H9 (cell line): ENCODE measurements around the gene SRPK2. TPM values are rescaled to one million over a fixed set of nuclear protein-coding genes. Genes with fewer than 3 reads are reported as not detected.
"Not testable (repeated sequence)": the region's sequence is repeated elsewhere in the genome, so short reads cannot be mapped to it uniquely, and the experiment has no call there.

Source experiments
- DNase-seq: peaks from one replicate; pipeline ENCODE4 v3.0.0-alpha.2; 2017
- H2AFZ ChIP-seq: one replicate; pipeline ENCODE4 v1.6.1; 2013; ENCODE audit warnings: mild to moderate bottlenecking, low read length, control low read depth, moderate library complexity
- H2AK5ac ChIP-seq: 2 replicates; pipeline ENCODE4 v1.6.1; 2013; ENCODE audit warnings: low read length, control low read depth, mixed read lengths; ENCODE audit not compliant: insufficient read length
- H2BK120ac ChIP-seq: one replicate; pipeline ENCODE4 v1.6.1; 2013; ENCODE audit warnings: low read depth, mild to moderate bottlenecking, low read length, control low read depth, inconsistent platforms; ENCODE audit not compliant: poor library complexity, severe bottlenecking
- H2BK12ac ChIP-seq: 2 replicates; pipeline ENCODE4 v1.6.1; 2013; ENCODE audit warnings: low read length, control low read depth, mixed read lengths, low read depth; ENCODE audit not compliant: insufficient read length
- H2BK15ac ChIP-seq: 2 replicates; pipeline ENCODE4 v1.6.1; 2013; ENCODE audit warnings: low read depth, low read length, control low read depth
- H2BK20ac ChIP-seq: one replicate; pipeline ENCODE4 v1.6.1; 2013; ENCODE audit warnings: low read depth, mild to moderate bottlenecking, low read length, control low read depth, inconsistent platforms; ENCODE audit not compliant: poor library complexity, severe bottlenecking
- H2BK5ac ChIP-seq: 2 replicates; pipeline ENCODE4 v1.6.1; 2013; ENCODE audit warnings: low read length, control low read depth, mixed read lengths; ENCODE audit not compliant: insufficient read length
- H3K14ac ChIP-seq: 2 replicates; pipeline ENCODE4 v1.6.1; 2013; ENCODE audit warnings: low read length, control low read depth; ENCODE audit not compliant: insufficient read depth
- H3K18ac ChIP-seq: 2 replicates; pipeline ENCODE4 v1.6.1; 2013; ENCODE audit warnings: low read depth, mild to moderate bottlenecking, mixed read lengths, low read length, control low read depth; ENCODE audit not compliant: insufficient read length
- H3K23ac ChIP-seq: 2 replicates; pipeline ENCODE4 v1.6.1; 2013; ENCODE audit warnings: low read length, control low read depth, mixed read lengths, low read depth; ENCODE audit not compliant: insufficient read length
- H3K23me2 ChIP-seq: 2 replicates; pipeline ENCODE4 v1.6.1; 2013; ENCODE audit warnings: low read depth, mild to moderate bottlenecking, mixed read lengths, low read length, control low read depth; ENCODE audit not compliant: insufficient read length, poor library complexity, severe bottlenecking
- H3K27ac ChIP-seq: 2 replicates; pipeline ENCODE4 v1.5.1; 2013; ENCODE audit warnings: low read length, control low read depth, mixed read lengths, low read depth; ENCODE audit not compliant: insufficient read length
- H3K27me3 ChIP-seq: 2 replicates; pipeline ENCODE4 v1.6.1; 2013; ENCODE audit warnings: low read length, control low read depth, inconsistent platforms; ENCODE audit not compliant: insufficient read depth
- H3K4ac ChIP-seq: 2 replicates; pipeline ENCODE4 v1.6.1; 2013; ENCODE audit warnings: low read depth, mild to moderate bottlenecking, control low read depth, inconsistent platforms, low read length, moderate library complexity
- H3K4me1 ChIP-seq: 2 replicates; pipeline ENCODE4 v1.6.1; 2013; ENCODE audit warnings: low read length, control low read depth, inconsistent platforms; ENCODE audit not compliant: insufficient read depth
- H3K4me2 ChIP-seq: 2 replicates; pipeline ENCODE4 v1.6.1; 2013; ENCODE audit warnings: low read length, control low read depth, mixed read lengths; ENCODE audit not compliant: insufficient read length, insufficient read depth
- H3K56ac ChIP-seq: 2 replicates; pipeline ENCODE4 v1.6.1; 2013; ENCODE audit warnings: low read depth, mild to moderate bottlenecking, mixed read lengths, low read length, control low read depth; ENCODE audit not compliant: insufficient read length
- H3K79me1 ChIP-seq: 2 replicates; pipeline ENCODE4 v1.6.1; 2013; ENCODE audit warnings: low read depth, mild to moderate bottlenecking, moderate library complexity, low read length, control low read depth, inconsistent platforms; ENCODE audit not compliant: insufficient read depth, poor library complexity, severe bottlenecking
- H3K79me2 ChIP-seq: 2 replicates; pipeline ENCODE4 v1.6.1; 2013; ENCODE audit warnings: low read length, control low read depth, inconsistent platforms; ENCODE audit not compliant: insufficient read depth
- H3K9ac ChIP-seq: 2 replicates; pipeline ENCODE4 v1.6.1; 2013; ENCODE audit warnings: low read length, control low read depth, mixed read lengths; ENCODE audit not compliant: insufficient read length; ENCODE audit errors: extremely low read depth
- H3K9me3 ChIP-seq: one replicate; pipeline ENCODE4 v1.6.1; 2013; ENCODE audit warnings: low read depth, low read length, inconsistent platforms; ENCODE audit not compliant: control insufficient read depth
- H3T11ph ChIP-seq: one replicate; pipeline ENCODE4 v1.6.1; 2013; ENCODE audit warnings: mild to moderate bottlenecking, low read length, control low read depth, inconsistent platforms
- H4K20me1 ChIP-seq: one replicate; pipeline ENCODE4 v1.6.1; 2013; ENCODE audit not compliant: control insufficient read depth, insufficient read length, insufficient read depth
- H4K5ac ChIP-seq: 2 replicates; pipeline ENCODE4 v1.6.1; 2013; ENCODE audit warnings: low read depth, mild to moderate bottlenecking, mixed read lengths, low read length, control low read depth; ENCODE audit not compliant: insufficient read length
- H4K8ac ChIP-seq: replicated peaks from 2 replicates; pipeline ENCODE4 v1.6.1; 2013; ENCODE audit warnings: low read length, control low read depth, mixed read lengths, low read depth; ENCODE audit not compliant: insufficient read length
- H4K91ac ChIP-seq: 2 replicates; pipeline ENCODE4 v1.6.1; 2013; ENCODE audit warnings: low read depth, mild to moderate bottlenecking, moderate library complexity, mixed read lengths, low read length, control low read depth; ENCODE audit not compliant: insufficient read length
- H3K27ac Mint-ChIP-seq, 3 experiments: 2 replicates in 2 of 3; 3 replicates in 1 of 3; pipeline ENCODE4 v1.8.0; 2020 to 2021; ENCODE audit warnings: mixed read lengths in 3 of 3, mild to moderate bottlenecking in 1 of 3, moderate library complexity in 1 of 3
- H3K27me3 Mint-ChIP-seq: 2 replicates; pipeline ENCODE4 v1.8.0; 2021; ENCODE audit warnings: low read depth, mild to moderate bottlenecking, moderate library complexity, mixed read lengths
- H3K36me3 Mint-ChIP-seq, 3 experiments: 2 replicates in 2 of 3; 3 replicates in 1 of 3; pipeline ENCODE4 v1.8.0; 2020 to 2021; ENCODE audit warnings: low read depth in 3 of 3, mixed read lengths in 3 of 3; ENCODE audit not compliant: insufficient read depth in 1 of 3
- H3K4me1 Mint-ChIP-seq, 2 experiments: 2 replicates each; pipeline ENCODE4 v1.8.0; 2020; ENCODE audit warnings: mixed read lengths in 2 of 2
- H3K4me3 Mint-ChIP-seq, 2 experiments: 2 replicates in 1 of 2; 3 replicates in 1 of 2; pipeline ENCODE4 v1.8.0; 2020 to 2021; ENCODE audit warnings: mild to moderate bottlenecking in 2 of 2, mixed read lengths in 2 of 2, moderate library complexity in 1 of 2
- H3K9me3 Mint-ChIP-seq, 2 experiments: 2 replicates in 1 of 2; 3 replicates in 1 of 2; pipeline ENCODE4 v1.8.0; 2020; ENCODE audit warnings: mild to moderate bottlenecking in 2 of 2, mixed read lengths in 2 of 2, moderate library complexity in 1 of 2
- total RNA-seq: library from RNA; stranded (reverse); gene quantifications from 2 replicates; pipeline ENCODE4 v1.2.1, GENCODE V29; 2021

Gene SRPK2
- total RNA-seq, 1 experiment from 2014 or later = 41.1 TPM

DNA sequence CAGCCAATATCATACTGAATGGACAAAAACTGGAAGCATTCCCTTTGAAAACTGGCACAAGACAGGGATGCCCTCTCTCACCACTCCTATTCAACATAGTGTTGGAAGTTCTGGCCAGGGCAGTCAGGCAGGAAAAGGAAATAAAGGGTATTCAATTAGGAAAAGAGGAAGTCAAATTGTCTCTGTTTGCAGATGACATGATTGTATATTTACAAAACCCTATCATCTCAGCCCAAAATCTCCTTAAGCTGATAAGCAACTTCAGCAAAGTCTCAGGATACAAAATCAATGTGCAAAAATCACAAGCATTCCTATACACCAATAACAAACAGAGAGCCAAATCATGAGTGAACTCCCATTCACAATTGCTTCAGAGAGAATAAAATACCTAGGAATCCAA is 129.8 kb downstream of the SRPK2 start:
- H2BK120ac ChIP-seq, H3K4ac ChIP-seq, H2BK15ac ChIP-seq, H2AFZ ChIP-seq, H2AK5ac ChIP-seq, H2BK20ac ChIP-seq, H3K14ac ChIP-seq, H4K91ac ChIP-seq, DNase-seq, H2BK5ac ChIP-seq, H3K18ac ChIP-seq, H3K4me3 Mint-ChIP-seq, H3K79me2 ChIP-seq, H3K9ac ChIP-seq, H3K9me3 ChIP-seq, H3K27me3 Mint-ChIP-seq, H4K20me1 ChIP-seq, H4K5ac ChIP-seq, H4K8ac ChIP-seq, H3K27me3 ChIP-seq, H3K23ac ChIP-seq, H3K4me2 ChIP-seq, H3K79me1 ChIP-seq, H3K27ac ChIP-seq, H3K23me2 ChIP-seq, H3T11ph ChIP-seq, H3K56ac ChIP-seq, H2BK12ac ChIP-seq: not testable (repeated sequence)
- H3K36me3 Mint-ChIP-seq = peaks cover 10 to 16% (median 14%) of the 10 kb centered on the region in 3 experiments
- peak overlapping the region in 2 of 3 experiments; percentile 5 to 66; a peak in 2 of 7 replicates for H3K27ac Mint-ChIP-seq
- H3K4me1 ChIP-seq = peaks cover 17% of the 10 kb centered on the region
- H3K4me1 Mint-ChIP-seq = peaks cover 33 to 38% of the 10 kb centered on the region in 2 experiments
- peaks cover 12 to 19% of the 10 kb centered on the region in 2 experiments for H3K9me3 Mint-ChIP-seq
